ENCODE measurements around the gene CERK. TPM values are rescaled to one million over a fixed set of nuclear protein-coding genes. Genes with fewer than 3 reads are reported as not detected.

The CERK gene
- total RNA-seq, 1 experiment from 2014 or later: 45.6 TPM

- H3K4me1 Mint-ChIP-seq: peaks cover 2% of the 10 kb centered on the region
- TF ChIP-seq ZNF317 (CRISPR knock-in tag; IDR thresholded peaks at IDR 0.05; ENCODE audit: borderline replicate concordance, low read depth) (no peak), KAT7 (CRISPR knock-in tag; IDR thresholded peaks at IDR 0.05; ENCODE audit: borderline replicate concordance) (no peak), HMGXB4 (CRISPR knock-in tag; IDR thresholded peaks at IDR 0.05) (no peak), ZNF219 (CRISPR knock-in tag; IDR thresholded peaks at IDR 0.05; ENCODE audit: borderline replicate concordance) (no peak), ELF4 (CRISPR knock-in tag; IDR thresholded peaks at IDR 0.05; ENCODE audit: low read depth) (no peak), ATF3 (CRISPR knock-in tag; conservative IDR thresholded peaks at IDR 0.05) (no peak), FOXJ3 (CRISPR knock-in tag; IDR thresholded peaks at IDR 0.05; ENCODE audit: borderline replicate concordance) (no peak)
- TF ChIP-seq, protein P1, sequence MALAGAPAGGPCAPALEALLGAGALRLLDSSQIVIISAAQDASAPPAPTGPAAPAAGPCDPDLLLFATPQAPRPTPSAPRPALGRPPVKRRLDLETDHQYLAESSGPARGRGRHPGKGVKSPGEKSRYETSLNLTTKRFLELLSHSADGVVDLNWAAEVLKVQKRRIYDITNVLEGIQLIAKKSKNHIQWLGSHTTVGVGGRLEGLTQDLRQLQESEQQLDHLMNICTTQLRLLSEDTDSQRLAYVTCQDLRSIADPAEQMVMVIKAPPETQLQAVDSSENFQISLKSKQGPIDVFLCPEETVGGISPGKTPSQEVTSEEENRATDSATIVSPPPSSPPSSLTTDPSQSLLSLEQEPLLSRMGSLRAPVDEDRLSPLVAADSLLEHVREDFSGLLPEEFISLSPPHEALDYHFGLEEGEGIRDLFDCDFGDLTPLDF (CRISPR knock-in tag; IDR thresholded peaks at IDR 0.05): no peak
- TF ChIP-seq, protein P2, sequence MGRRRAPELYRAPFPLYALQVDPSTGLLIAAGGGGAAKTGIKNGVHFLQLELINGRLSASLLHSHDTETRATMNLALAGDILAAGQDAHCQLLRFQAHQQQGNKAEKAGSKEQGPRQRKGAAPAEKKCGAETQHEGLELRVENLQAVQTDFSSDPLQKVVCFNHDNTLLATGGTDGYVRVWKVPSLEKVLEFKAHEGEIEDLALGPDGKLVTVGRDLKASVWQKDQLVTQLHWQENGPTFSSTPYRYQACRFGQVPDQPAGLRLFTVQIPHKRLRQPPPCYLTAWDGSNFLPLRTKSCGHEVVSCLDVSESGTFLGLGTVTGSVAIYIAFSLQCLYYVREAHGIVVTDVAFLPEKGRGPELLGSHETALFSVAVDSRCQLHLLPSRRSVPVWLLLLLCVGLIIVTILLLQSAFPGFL (CRISPR knock-in tag; IDR thresholded peaks at IDR 0.05; ENCODE audit: borderline replicate concordance): no peak
- TF ChIP-seq, protein P3, sequence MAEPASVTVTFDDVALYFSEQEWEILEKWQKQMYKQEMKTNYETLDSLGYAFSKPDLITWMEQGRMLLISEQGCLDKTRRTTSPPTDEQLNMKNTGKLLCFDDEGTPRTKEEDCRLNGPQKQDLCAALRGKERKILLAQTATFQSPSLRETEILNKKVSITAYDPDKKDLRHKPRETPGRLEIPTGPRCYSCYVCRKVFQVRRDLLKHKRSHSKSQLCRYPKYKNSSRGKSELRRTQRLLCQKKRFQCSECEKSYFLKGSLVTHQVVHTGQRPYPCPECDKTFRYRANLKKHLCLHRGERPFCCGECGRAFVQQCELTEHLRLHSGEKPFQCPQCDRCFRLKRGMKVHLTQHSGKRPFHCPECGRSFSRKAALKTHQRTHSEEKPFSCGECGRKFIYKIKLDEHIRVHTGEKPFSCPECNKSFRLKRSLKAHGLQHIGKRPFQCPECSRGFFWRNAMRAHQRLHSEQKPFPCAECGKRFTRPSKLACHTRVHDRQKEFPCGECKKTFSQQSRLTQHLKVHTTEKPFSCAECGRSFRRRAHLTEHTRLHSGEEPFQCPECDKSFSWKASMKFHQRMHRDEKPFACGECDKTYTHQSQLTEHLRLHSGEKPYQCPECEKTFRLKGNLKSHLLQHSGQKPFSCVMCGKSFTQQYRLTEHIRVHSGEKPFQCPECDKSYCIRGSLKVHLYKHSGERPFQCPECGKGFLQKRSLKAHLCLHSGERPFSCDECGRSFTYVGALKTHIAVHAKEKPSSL (CRISPR knock-in tag; conservative IDR thresholded peaks at IDR 0.05): no peak
- TF ChIP-seq, protein P4, sequence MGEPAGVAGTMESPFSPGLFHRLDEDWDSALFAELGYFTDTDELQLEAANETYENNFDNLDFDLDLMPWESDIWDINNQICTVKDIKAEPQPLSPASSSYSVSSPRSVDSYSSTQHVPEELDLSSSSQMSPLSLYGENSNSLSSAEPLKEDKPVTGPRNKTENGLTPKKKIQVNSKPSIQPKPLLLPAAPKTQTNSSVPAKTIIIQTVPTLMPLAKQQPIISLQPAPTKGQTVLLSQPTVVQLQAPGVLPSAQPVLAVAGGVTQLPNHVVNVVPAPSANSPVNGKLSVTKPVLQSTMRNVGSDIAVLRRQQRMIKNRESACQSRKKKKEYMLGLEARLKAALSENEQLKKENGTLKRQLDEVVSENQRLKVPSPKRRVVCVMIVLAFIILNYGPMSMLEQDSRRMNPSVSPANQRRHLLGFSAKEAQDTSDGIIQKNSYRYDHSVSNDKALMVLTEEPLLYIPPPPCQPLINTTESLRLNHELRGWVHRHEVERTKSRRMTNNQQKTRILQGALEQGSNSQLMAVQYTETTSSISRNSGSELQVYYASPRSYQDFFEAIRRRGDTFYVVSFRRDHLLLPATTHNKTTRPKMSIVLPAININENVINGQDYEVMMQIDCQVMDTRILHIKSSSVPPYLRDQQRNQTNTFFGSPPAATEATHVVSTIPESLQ (CRISPR knock-in tag; IDR thresholded peaks at IDR 0.05): no peak
- H3K9me3 Mint-ChIP-seq: no peaks in the 10 kb centered on the region
- no peak for DNase-seq (ENCODE audit: low spot score)
- CTCF ChIA-PET: interaction anchor here (0.7 to 2.2 kb wide), 2 partner anchors 102 to 298 kb away, joined by 3 to 12 read pairs; no protein-coding TSS in a partner anchor
- no peaks in the 10 kb centered on the region for H3K27me3 Mint-ChIP-seq (ENCODE audit: low read depth)
- no peak overlapping the region for H3K27ac Mint-ChIP-seq
- POLR2A ChIA-PET: no interaction called here
- H3K4me3 Mint-ChIP-seq: no peak overlapping the region
- H3K36me3 Mint-ChIP-seq: peaks cover 3% of the 10 kb centered on the region; the same call in 1 of the 2 replicates
- ATAC-seq: no peak
Measured at GRCh38 chr22:46665151-46665695, 72.8 kb downstream of the CERK start.

DNA sequence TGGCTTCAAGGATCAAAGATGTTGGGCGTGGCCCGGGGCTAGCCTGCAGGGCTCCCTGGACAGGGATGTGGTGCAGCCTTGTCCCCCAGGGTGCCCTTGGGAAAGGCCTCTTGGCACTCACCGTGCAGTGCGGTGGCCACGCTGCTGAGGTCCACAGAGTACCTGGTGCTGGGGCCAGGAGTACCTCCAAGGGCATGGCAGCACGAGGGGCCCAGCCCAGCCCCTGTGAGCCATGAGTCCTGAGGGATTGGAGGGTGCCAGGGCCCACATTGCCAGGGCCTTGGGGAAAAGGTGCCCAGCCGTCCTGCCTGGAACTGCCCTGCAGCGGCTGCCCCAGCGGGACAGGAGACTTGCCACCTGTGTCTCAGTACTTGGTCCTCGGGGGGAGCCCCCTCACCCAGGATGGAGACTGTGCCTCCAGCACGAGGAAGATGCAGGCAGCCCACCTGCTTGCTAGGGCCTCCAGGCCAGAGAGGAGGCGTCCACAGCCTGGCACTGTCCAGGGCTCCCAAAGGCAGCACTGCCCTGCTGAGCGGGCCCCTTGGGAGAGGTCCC is 73.7 kb downstream of the CERK start:
- Mint-ChIP-seq H3K9me3 (no peaks in the 10 kb centered on the region), H3K27me3 (ENCODE audit: low read depth) (no peaks in the 10 kb centered on the region), H3K36me3 (peaks cover 3% of the 10 kb centered on the region; the same call in 1 of the 2 replicates), H3K27ac (no peak overlapping the region), H3K4me1 (peaks cover 5% of the 10 kb centered on the region), H3K4me3 (no peak overlapping the region)
- ATAC-seq (no peak), DNase-seq (ENCODE audit: low spot score) (no peak)
- CTCF ChIA-PET: no interaction called here
- no peak for TF ChIP-seq JAZF1 (CRISPR knock-in tag; IDR thresholded peaks at IDR 0.05)
- no peak for TF ChIP-seq SMAD3 (CRISPR knock-in tag; IDR thresholded peaks at IDR 0.05; ENCODE audit: borderline replicate concordance)
- no peak for TF ChIP-seq ZNF219 (CRISPR knock-in tag; IDR thresholded peaks at IDR 0.05; ENCODE audit: borderline replicate concordance)
- no peak for TF ChIP-seq CBFB (CRISPR knock-in tag; IDR thresholded peaks at IDR 0.05; ENCODE audit: low read depth)
- TF ChIP-seq ZNF263 (CRISPR knock-in tag; IDR thresholded peaks at IDR 0.05; ENCODE audit: low read depth): no peak
- no peak for TF ChIP-seq ZBTB43 (CRISPR knock-in tag; IDR thresholded peaks at IDR 0.05)
- TF ChIP-seq SMAD4 (CRISPR knock-in tag; IDR thresholded peaks at IDR 0.05): no peak
- TF ChIP-seq NR3C1 (CRISPR knock-in tag; conservative IDR thresholded peaks at IDR 0.05; ENCODE audit: low read depth): no peak
- POLR2A ChIA-PET: no interaction called here

Measured in WTC11 (cell line).